Measurements from ENCODE around the gene OR2D3. TPM values are rescaled to one million over a fixed set of nuclear protein-coding genes. Genes with fewer than 3 reads are reported as not detected.

Gene OR2D3
- total and polyA plus RNA-seq, 9 of the 15 experiments (the other 6 are each of a cell fraction or from before 2014, with no cell fraction given), result 0.42 TPM; not detected in 8

- DNase-seq (ENCODE audit: extremely low read depth in 1 of 4, low spot score in 3 of 4), result no peak
- no peaks in the 10 kb centered on the region for H3K27me3 ChIP-seq (ENCODE audit: control insufficient read depth in 2 of 2, insufficient read depth in 2 of 2, low read length in 2 of 2)
- intact Hi-C loops (cut with micrococcal nuclease), result no loop called here
- no peaks in the 10 kb centered on the region for H4K20me1 ChIP-seq (replicated peaks; ENCODE audit: control insufficient read depth, insufficient read depth, low read length)
- H3K4me1 ChIP-seq (replicated peaks in 1 of 2; ENCODE audit: control insufficient read depth in 2 of 2, insufficient read depth in 2 of 2, low read length in 2 of 2), result no peaks in the 10 kb centered on the region
- H3K79me2 ChIP-seq (ENCODE audit: control insufficient read depth, insufficient read depth, low read length), result no peaks in the 10 kb centered on the region
- H2AFZ ChIP-seq (ENCODE audit: low read depth, low read length), result no peak overlapping the region
- H3K9ac ChIP-seq (ENCODE audit: insufficient read depth in 1 of 2, low read depth in 2 of 2, low read length in 2 of 2), result no peak overlapping the region
- no peak overlapping the region for H3K4me2 ChIP-seq (ENCODE audit: insufficient read depth, low read length)
- no peaks in the 10 kb centered on the region for H3K9me3 ChIP-seq (replicated peaks; ENCODE audit: control insufficient read depth, insufficient read depth, low read depth, low read length)
- no peak overlapping the region for H3K27ac ChIP-seq (ENCODE audit: extremely low read depth, low read depth, low read length)
- TF ChIP-seq SPI1 (IDR thresholded peaks at IDR 0.05; ENCODE audit: borderline replicate concordance, low read depth, low read length) (peak; percentile 85), CHD4 (IDR thresholded peaks at IDR 0.05; ENCODE audit: insufficient read depth, insufficient replicate concordance, low read depth, low read length, poor library complexity, severe bottlenecking) (no peak)
- ChIA-PET CTCF (ENCODE audit: low intra/inter-chr PET ratio) (no interaction called here), POLR2A (interaction anchor here (0.6 kb wide), 1 partner anchor 950 kb away, joined by 3 read pairs; no protein-coding TSS in a partner anchor)
- ATAC-seq, result no peak
- in situ Hi-C loops (cut with MboI), result no loop called here
- H3K36me3 ChIP-seq (ENCODE audit: control insufficient read depth, insufficient read depth, low read length), result peaks cover 45% of the 10 kb centered on the region
- FAIRE-seq, result no peak
- no peaks in the 10 kb centered on the region for H3K9me1 ChIP-seq (ENCODE audit: control insufficient read depth, insufficient read depth, low read length)
- H3K4me3 ChIP-seq, result no peak overlapping the region
- BruUV-seq (replicated peaks), result no TSS peak
Measured at GRCh38 chr11:6941970-6942369, 21.2 kb downstream of the OR2D3 start.

- no peak overlapping the region for H3K27ac ChIP-seq (ENCODE audit: extremely low read depth, low read depth, low read length)
- 98% methylated on average over 3 of the region's 3 CpGs for WGBS (ENCODE audit: insufficient coverage, low coverage, missing lambda C conversion rate)
- no peaks in the 10 kb centered on the region for H3K9me1 ChIP-seq (ENCODE audit: control insufficient read depth, insufficient read depth, low read length)
- DNase-seq (ENCODE audit: extremely low read depth in 1 of 4, low spot score in 3 of 4), result no peak
- H3K27me3 ChIP-seq (ENCODE audit: control insufficient read depth in 2 of 2, insufficient read depth in 2 of 2, low read length in 2 of 2), result no peaks in the 10 kb centered on the region
- ChIA-PET POLR2A (no interaction called here), CTCF (ENCODE audit: low intra/inter-chr PET ratio) (no interaction called here)
- no peak overlapping the region for H3K4me2 ChIP-seq (ENCODE audit: insufficient read depth, low read length)
- H3K4me3 ChIP-seq, result no peak overlapping the region
- no peaks in the 10 kb centered on the region for H3K9me3 ChIP-seq (replicated peaks; ENCODE audit: control insufficient read depth, insufficient read depth, low read depth, low read length)
- no peak overlapping the region for H3K9ac ChIP-seq (ENCODE audit: insufficient read depth in 1 of 2, low read depth in 2 of 2, low read length in 2 of 2)
- no peaks in the 10 kb centered on the region for H3K4me1 ChIP-seq (replicated peaks in 1 of 2; ENCODE audit: control insufficient read depth in 2 of 2, insufficient read depth in 2 of 2, low read length in 2 of 2)
- no peaks in the 10 kb centered on the region for H4K20me1 ChIP-seq (replicated peaks; ENCODE audit: control insufficient read depth, insufficient read depth, low read length)
- intact Hi-C loops (cut with micrococcal nuclease) (no loop called here), in situ Hi-C loops (cut with MboI) (no loop called here)
- H3K36me3 ChIP-seq (ENCODE audit: control insufficient read depth, insufficient read depth, low read length), result peaks cover 51% of the 10 kb centered on the region
- BruUV-seq (replicated peaks), result no TSS peak
- H2AFZ ChIP-seq (ENCODE audit: low read depth, low read length), result no peak overlapping the region
- H3K79me2 ChIP-seq (ENCODE audit: control insufficient read depth, insufficient read depth, low read length), result no peaks in the 10 kb centered on the region
- FAIRE-seq, result no peak
- ATAC-seq, result no peak
- TF ChIP-seq MAFG (tag; conservative IDR thresholded peaks at IDR 0.05) (no peak), RNF219 (CRISPR knock-in tag; IDR thresholded peaks at IDR 0.05) (no peak), ZNF282 (CRISPR knock-in tag; IDR thresholded peaks at IDR 0.05) (no peak), CC2D1A (IDR thresholded peaks at IDR 0.05) (no peak), GTF2A2 (tag; IDR thresholded peaks at IDR 0.05) (no peak), MCM5 (IDR thresholded peaks at IDR 0.05; ENCODE audit: low read depth) (no peak), CUX1 (CRISPR knock-in tag; IDR thresholded peaks at IDR 0.05) (no peak)
Measured at GRCh38 chr11:6943131-6943530, 22.3 kb downstream of the OR2D3 start.
